NT2/D1 (cell line): Measurements from ENCODE around the gene ALOXE3.

Experiments
- SUZ12 ChIP-seq: IDR thresholded peaks from 2 replicates; pipeline ENCODE4 v1.6.1; 2011; ENCODE audit not compliant: insufficient read length, insufficient read depth; ENCODE audit errors: extremely low read depth
- YY1 ChIP-seq: IDR thresholded peaks from 2 replicates; pipeline ENCODE4 v1.6.1; 2011; ENCODE audit not compliant: insufficient read length, insufficient read depth
- ZNF274 ChIP-seq: IDR thresholded peaks from 2 replicates; pipeline ENCODE4 v1.6.1; 2011; ENCODE audit warnings: mild to moderate bottlenecking, low read depth, low read length

GRCh38 chr17:8146381-8147140, 28.2 kb upstream of the ALOXE3 start:
- TF ChIP-seq ZNF274 (no peak), YY1 (no peak), SUZ12 (no peak)
